ENCODE data around the gene PYCR2. TPM values are rescaled to one million over a fixed set of nuclear protein-coding genes. Genes with fewer than 3 reads are reported as not detected.

PYCR2 gene
- total RNA-seq, 1 donor from 2014 or later: 44.5 TPM

DNA sequence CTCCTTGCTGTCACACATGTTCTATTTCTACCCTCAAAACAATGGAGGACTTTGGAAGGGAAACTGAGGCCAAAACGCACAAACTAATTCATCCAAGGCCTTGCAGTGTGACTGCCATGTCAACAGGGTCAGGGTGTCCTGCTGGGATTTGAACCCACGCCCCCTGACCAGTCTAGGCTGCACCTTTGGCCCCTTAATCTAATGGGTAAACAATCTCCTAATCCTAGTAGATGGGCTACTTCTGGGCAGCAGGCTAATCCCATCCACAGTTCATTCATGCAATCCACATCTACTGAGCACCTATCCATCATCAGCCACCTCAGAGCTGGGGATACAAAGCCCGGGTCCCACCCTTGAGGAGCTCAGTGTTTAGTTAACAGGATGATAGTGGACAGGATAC lies 34.0 kb upstream of the PYCR2 start:
- no peaks in the 10 kb centered on the region for H3K36me3 Mint-ChIP-seq (ENCODE audit: low read depth, unreplicated experiment)
- no peak for DNase-seq (ENCODE audit: low spot score)
- peaks cover 7% of the 10 kb centered on the region for H3K27me3 Mint-ChIP-seq (ENCODE audit: unreplicated experiment)
- H3K27ac Mint-ChIP-seq (ENCODE audit: unreplicated experiment): no peak overlapping the region
- no peaks in the 10 kb centered on the region for H3K4me1 Mint-ChIP-seq (ENCODE audit: unreplicated experiment)
- no peak overlapping the region for H3K4me3 Mint-ChIP-seq (ENCODE audit: unreplicated experiment)
- TF ChIP-seq, protein P1, sequence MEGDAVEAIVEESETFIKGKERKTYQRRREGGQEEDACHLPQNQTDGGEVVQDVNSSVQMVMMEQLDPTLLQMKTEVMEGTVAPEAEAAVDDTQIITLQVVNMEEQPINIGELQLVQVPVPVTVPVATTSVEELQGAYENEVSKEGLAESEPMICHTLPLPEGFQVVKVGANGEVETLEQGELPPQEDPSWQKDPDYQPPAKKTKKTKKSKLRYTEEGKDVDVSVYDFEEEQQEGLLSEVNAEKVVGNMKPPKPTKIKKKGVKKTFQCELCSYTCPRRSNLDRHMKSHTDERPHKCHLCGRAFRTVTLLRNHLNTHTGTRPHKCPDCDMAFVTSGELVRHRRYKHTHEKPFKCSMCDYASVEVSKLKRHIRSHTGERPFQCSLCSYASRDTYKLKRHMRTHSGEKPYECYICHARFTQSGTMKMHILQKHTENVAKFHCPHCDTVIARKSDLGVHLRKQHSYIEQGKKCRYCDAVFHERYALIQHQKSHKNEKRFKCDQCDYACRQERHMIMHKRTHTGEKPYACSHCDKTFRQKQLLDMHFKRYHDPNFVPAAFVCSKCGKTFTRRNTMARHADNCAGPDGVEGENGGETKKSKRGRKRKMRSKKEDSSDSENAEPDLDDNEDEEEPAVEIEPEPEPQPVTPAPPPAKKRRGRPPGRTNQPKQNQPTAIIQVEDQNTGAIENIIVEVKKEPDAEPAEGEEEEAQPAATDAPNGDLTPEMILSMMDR (IDR thresholded peaks at IDR 0.05; ENCODE audit: unreplicated experiment): no peak
- no peaks in the 10 kb centered on the region for H3K9me3 Mint-ChIP-seq (ENCODE audit: unreplicated experiment)

DNA sequence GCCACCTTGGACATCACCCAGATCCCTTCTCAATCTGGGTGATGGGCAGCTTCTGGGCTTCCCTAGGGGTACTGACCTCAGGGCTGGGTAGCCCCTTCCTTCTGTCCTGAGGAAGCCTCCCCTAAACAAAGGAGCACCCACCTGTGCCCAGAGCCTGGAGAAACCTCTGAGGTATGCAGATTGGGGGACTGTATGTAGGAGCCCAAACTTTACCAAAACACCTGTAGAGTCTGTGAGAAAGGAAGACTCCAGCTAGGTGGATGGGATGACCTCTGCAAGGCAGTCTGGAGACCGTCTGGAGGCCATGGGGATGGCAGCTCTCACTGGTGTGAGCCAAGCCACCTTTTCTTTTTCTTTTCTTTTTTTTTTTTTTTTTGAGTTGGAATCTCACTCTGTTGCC lies 30.7 kb upstream of the PYCR2 start:
- H3K27ac Mint-ChIP-seq (ENCODE audit: unreplicated experiment): no peak overlapping the region
- no peaks in the 10 kb centered on the region for H3K4me1 Mint-ChIP-seq (ENCODE audit: unreplicated experiment)
- no peaks in the 10 kb centered on the region for H3K36me3 Mint-ChIP-seq (ENCODE audit: low read depth, unreplicated experiment)
- DNase-seq (ENCODE audit: low spot score): no peak
- H3K4me3 Mint-ChIP-seq (ENCODE audit: unreplicated experiment): no peak overlapping the region
- TF ChIP-seq, protein P1 (IDR thresholded peaks at IDR 0.05; ENCODE audit: unreplicated experiment): no peak
- peaks cover 5% of the 10 kb centered on the region for H3K27me3 Mint-ChIP-seq (ENCODE audit: unreplicated experiment)
- H3K9me3 Mint-ChIP-seq (ENCODE audit: unreplicated experiment): no peaks in the 10 kb centered on the region

GRCh38 chr1:225953315-225953714 lies 29.3 kb upstream of the PYCR2 start:
- TF ChIP-seq, protein P1 (IDR thresholded peaks at IDR 0.05; ENCODE audit: unreplicated experiment): no peak
- Mint-ChIP-seq H3K36me3 (ENCODE audit: low read depth, unreplicated experiment) (no peaks in the 10 kb centered on the region), H3K4me3 (ENCODE audit: unreplicated experiment) (no peak overlapping the region), H3K27ac (ENCODE audit: unreplicated experiment) (no peak overlapping the region), H3K4me1 (ENCODE audit: unreplicated experiment) (no peaks in the 10 kb centered on the region), H3K9me3 (ENCODE audit: unreplicated experiment) (no peaks in the 10 kb centered on the region), H3K27me3 (ENCODE audit: unreplicated experiment) (peaks cover 6% of the 10 kb centered on the region)
- DNase-seq (ENCODE audit: low spot score): no peak

DNA sequence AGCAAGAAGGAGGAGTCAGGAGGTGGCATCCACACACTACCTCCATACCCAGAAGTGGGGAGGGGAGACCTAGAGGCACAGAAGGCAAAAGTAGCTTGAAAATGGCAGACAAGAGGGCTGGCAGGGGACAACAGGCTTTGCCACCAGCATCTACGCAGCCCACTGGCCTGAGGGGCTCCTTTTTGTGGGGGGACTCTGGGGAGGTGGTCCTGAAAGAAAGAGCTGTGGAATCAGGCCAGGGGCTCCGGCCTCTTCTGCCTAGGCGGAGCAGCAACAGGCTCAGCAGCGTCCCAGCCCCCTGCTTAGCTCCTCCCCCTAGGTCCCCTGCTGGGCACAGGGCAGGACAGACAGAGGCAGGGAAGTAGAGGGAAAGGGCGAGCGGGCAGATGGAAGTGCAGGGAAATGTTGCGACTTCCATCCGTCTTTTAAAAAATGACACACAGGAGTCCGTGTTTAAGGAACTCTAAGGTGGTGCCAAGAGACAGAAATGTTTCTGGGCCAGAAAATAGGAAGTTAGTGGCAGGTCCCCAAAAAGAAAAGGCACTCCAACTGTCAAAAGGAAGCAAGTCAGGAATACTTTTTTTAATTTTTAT lies 27.0 kb upstream of the PYCR2 start:
- Mint-ChIP-seq H3K27me3 (ENCODE audit: unreplicated experiment) (peaks cover 6% of the 10 kb centered on the region), H3K9me3 (ENCODE audit: unreplicated experiment) (no peaks in the 10 kb centered on the region), H3K27ac (ENCODE audit: unreplicated experiment) (no peak overlapping the region), H3K36me3 (ENCODE audit: low read depth, unreplicated experiment) (no peaks in the 10 kb centered on the region), H3K4me1 (ENCODE audit: unreplicated experiment) (peaks cover under 1% of the 10 kb centered on the region), H3K4me3 (ENCODE audit: unreplicated experiment) (no peak overlapping the region)
- no peak for DNase-seq (ENCODE audit: low spot score)
- TF ChIP-seq, protein P1 (IDR thresholded peaks at IDR 0.05; ENCODE audit: unreplicated experiment): no peak

DNA sequence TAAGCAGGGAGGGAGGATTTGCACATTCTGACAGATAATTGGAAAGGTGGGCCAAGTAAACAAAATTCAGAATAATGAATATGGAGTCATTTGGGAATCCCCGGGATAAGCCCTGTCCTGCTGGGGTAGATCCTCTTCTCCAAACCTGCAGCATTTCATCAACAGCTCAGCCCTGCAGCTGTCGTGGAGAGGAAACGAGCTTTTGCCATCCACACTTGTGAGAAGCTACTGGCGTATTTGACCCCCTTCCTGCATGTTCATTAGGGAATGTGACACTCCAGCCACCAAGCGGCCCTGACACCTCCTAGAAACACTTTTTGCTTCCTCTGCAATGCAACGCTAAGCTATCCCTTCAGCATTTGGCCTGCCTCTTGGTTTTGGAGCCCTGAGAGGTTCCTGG lies 25.0 kb upstream of the PYCR2 start:
- H3K27ac Mint-ChIP-seq (ENCODE audit: unreplicated experiment): no peak overlapping the region

More for the DNA sequence above, 25.0 kb upstream of the PYCR2 start:
- Mint-ChIP-seq H3K9me3 (ENCODE audit: unreplicated experiment) (no peaks in the 10 kb centered on the region), H3K27me3 (ENCODE audit: unreplicated experiment) (peaks cover 6% of the 10 kb centered on the region), H3K4me1 (ENCODE audit: unreplicated experiment) (peaks cover 6% of the 10 kb centered on the region), H3K4me3 (ENCODE audit: unreplicated experiment) (no peak overlapping the region), H3K36me3 (ENCODE audit: low read depth, unreplicated experiment) (no peaks in the 10 kb centered on the region)
- DNase-seq (ENCODE audit: low spot score): no peak
- TF ChIP-seq, protein P1 (IDR thresholded peaks at IDR 0.05; ENCODE audit: unreplicated experiment): no peak

Measured in endothelial cell (in vitro differentiated cells).